ENCODE results near the gene MRAS.
"Not testable (repeated sequence)": the region's sequence is repeated elsewhere in the genome, so short reads cannot be mapped to it uniquely, and the experiment has no call there.

The MRAS gene

GRCh38 chr3:138418601-138419206, 70.3 kb downstream of the MRAS start:
- no peak for DNase-seq (ENCODE audit: low spot score)

- DNase-seq (ENCODE audit: low spot score) = no peak
These were observed 74.9 kb downstream of the MRAS start for GRCh38 chr3:138423316-138423715.

GRCh38 chr3:138424323-138424722, 75.9 kb downstream of the MRAS start:
- DNase-seq (ENCODE audit: low spot score) = no peak

GRCh38 chr3:138426211-138426610, 77.8 kb downstream of the MRAS start:
- no peak for DNase-seq (ENCODE audit: low spot score)

GRCh38 chr3:138426754-138427153, 78.4 kb downstream of the MRAS start:
- not testable (repeated sequence) for DNase-seq (ENCODE audit: low spot score)

GRCh38 chr3:138429665-138430064, 81.3 kb downstream of the MRAS start:
- DNase-seq (ENCODE audit: low spot score) = no peak

- DNase-seq (ENCODE audit: low spot score) = no peak
These were observed 84.3 kb downstream of the MRAS start for GRCh38 chr3:138432576-138433240.

- DNase-seq (ENCODE audit: low spot score) = no peak
These were observed 85.5 kb downstream of the MRAS start for GRCh38 chr3:138433892-138434275.

GRCh38 chr3:138434276-138434874, 86.0 kb downstream of the MRAS start, which contains the start of gene ESYT3:
ESYT3 (plus strand) TSS chr3:138434616; CDS start chr3:138434799, 183 bp downstream.
- peak; percentile 85 for DNase-seq (ENCODE audit: low spot score)

GRCh38 chr3:138434875-138435772, 86.7 kb downstream of the MRAS start:
- no peak for DNase-seq (ENCODE audit: low spot score)

GRCh38 chr3:138435840-138436239, 87.5 kb downstream of the MRAS start:
- no peak for DNase-seq (ENCODE audit: low spot score)

- DNase-seq (ENCODE audit: low spot score) = no peak
These were observed 88.9 kb downstream of the MRAS start for GRCh38 chr3:138437281-138437680.

GRCh38 chr3:138438896-138439295, 90.5 kb downstream of the MRAS start:
- DNase-seq (ENCODE audit: low spot score) = no peak

GRCh38 chr3:138439646-138440045, 91.3 kb downstream of the MRAS start:
- no peak for DNase-seq (ENCODE audit: low spot score)

- DNase-seq (ENCODE audit: low spot score) = no peak
These were observed 91.7 kb downstream of the MRAS start for GRCh38 chr3:138440121-138440521.

- DNase-seq (ENCODE audit: low spot score) = no peak
These were observed 92.2 kb downstream of the MRAS start for GRCh38 chr3:138440596-138440995.

GRCh38 chr3:138441256-138441655, 92.9 kb downstream of the MRAS start:
- no peak for DNase-seq (ENCODE audit: low spot score)

GRCh38 chr3:138441742-138442141, 93.4 kb downstream of the MRAS start:
- DNase-seq (ENCODE audit: low spot score) = no peak

- no peak for DNase-seq (ENCODE audit: low spot score)
These were observed 94.1 kb downstream of the MRAS start for GRCh38 chr3:138442433-138442832.

GRCh38 chr3:138443091-138443490, 94.7 kb downstream of the MRAS start:
- DNase-seq (ENCODE audit: low spot score) = no peak

GRCh38 chr3:138443521-138444503, 95.4 kb downstream of the MRAS start:
- no peak for DNase-seq (ENCODE audit: low spot score)

All from HuH-7.5 (cell line).